GM18909 (cell line): ENCODE data around the gene UNC5A.

ENCODE experiments used
- ATAC-seq: cut with Tn5 transposase; IDR thresholded peaks from one replicate; pipeline ENCODE4 v1.9.1; 2021; ENCODE audit warnings: mild to moderate bottlenecking; ENCODE audit not compliant: unreplicated experiment, poor library complexity

Gene UNC5A

DNA sequence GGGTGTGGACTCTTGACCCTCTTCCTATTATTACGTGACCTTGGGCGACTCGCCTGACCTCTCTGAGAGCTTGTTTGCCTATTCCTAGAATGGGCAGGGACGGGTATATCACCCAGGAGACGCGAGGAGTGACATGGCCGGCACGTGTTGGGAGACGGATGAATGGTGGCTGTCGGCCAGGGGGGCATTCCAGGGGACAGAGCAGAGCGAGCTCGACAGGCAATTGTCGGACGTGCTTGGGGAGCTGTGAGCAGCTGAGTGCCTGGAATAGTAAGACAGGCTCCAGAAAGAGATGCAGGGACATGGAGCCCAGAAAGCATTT lies 29.3 kb upstream of the UNC5A start:
- ATAC-seq = no peak

DNA sequence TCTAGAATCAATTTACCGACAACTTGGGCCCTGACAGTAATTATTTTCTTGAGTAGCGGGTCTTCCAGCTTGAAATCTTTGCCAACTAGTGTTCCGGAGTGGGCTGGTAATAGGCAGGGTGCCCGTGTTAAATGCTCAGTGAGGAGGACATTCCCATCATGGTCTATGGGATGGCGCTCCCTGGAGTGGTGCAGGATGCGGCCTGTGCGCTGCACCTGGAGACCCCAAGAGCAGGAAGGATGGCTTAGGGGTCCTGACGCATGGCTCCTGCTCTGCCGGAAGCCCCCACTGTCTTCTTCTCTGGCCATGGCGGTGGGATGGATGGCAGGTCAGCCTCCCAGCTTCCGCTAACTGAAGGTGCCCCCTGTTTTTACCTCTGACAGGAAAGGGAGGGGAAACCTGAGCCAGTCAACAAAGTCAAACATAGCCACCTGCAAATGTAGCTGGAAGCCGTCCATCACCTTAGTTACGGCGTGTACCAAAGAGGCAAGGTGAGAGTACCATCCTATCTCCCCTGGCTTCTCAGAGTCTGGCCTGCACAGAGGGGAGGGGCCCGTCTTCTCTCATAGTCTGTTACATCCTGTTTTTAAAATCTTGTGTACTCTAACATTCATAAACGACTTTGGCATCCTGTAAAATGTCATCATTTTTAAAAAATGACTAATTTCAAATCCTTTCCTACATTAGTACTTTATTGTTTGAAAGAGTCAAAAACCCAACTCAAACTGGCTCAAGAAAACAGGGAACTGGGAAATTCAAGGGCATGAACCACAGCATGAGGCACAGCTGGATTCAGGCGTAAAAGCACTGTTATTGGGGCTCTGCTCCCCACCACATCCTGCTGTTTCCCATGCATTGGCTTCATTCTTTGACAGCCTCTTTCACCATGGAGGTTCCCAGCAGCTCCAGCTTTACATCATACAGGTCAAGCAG lies 28.5 kb upstream of the UNC5A start:
- ATAC-seq = no peak

DNA sequence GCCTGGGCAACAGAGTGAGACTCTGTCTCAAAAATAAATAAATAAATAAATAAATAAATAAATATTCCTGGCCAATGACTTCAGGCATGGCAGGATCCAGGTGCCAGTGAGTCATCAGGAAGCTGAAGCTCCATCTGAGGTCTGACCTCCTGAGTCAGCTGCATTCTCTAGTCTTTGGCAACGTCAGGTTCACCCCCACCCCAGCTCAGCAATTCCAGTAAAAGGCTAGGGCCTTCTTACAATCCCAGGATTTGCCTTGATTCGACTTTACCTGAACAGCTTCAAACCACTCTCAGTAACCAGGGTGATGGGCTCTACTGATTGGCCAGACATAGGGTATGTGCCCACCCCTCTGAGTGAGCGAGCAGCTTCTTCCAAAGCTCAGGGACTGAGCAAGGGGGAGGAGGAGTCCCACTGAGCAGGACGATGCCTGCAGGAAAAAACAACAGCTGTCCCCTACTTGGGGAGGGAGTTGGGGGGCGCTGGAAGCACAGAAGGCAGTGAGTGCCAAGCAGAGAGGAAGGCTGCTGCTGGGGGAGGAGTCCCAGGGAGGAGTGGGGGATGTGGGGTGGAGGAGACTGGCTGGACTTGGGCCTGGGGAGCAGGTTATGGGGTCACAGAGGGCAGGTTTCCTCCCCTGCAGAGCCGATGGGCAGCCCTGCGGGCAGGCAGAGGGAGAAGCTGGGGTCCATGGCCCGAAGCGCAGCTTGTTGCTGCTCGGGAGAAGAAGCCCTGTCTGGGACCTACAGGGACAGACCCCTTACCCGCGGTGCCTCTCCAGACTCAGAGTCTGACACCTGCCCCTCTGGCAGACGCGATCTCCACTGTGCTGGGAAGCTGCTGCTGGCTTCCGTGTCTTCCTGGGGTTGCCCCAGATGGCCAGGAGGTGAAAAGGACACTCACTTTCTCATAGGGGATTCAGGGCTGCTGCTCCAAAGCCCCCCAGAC lies 25.9 kb upstream of the UNC5A start:
- ATAC-seq = no peak

DNA sequence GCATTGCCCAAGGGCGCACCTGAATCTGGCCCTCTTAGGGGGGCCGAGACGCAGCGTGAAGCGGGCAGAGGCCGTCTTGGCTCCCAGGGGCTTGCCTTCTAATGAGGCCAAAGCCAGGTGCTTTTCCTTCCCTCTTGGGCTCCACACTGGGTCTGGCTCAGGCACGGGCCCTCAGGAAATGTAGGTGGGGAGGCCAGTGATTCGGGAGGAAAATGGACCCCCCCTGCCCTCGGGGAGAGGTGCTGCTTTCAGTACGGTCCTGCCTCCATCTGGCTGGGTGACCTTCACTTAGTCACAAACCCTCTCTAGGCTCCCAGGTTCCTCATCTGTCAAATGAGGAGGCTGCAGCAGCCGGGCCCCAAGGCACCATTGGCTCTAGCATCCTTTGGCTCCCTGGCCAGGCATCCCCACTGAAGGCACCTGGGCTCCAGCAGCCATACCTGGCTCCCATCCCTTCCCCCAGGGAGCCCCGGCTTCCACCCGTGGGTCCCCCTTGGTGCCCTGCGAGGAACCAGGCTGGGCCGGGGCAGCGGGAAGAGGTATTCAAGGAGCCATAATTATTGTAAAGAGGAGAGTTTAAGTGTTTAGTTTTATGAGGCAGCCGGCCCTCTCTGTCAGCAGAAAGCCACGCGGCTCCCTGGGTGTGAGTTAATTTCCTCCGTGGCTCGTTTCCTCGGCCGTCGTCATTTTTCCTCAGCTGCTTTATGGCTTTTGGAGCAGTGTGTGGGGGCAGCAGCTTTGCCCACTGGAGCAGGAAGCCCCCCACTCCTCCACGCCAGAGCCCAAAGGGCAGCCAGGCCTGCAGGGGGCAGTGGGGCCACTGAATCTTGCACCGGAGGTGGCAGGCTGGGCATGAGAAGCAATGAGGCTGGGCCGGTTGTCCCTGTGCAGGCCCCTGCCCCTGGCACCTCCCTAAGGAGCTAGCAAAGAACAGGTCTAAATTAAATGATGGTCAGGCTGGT lies 24.9 kb upstream of the UNC5A start:
- no peak for ATAC-seq

DNA sequence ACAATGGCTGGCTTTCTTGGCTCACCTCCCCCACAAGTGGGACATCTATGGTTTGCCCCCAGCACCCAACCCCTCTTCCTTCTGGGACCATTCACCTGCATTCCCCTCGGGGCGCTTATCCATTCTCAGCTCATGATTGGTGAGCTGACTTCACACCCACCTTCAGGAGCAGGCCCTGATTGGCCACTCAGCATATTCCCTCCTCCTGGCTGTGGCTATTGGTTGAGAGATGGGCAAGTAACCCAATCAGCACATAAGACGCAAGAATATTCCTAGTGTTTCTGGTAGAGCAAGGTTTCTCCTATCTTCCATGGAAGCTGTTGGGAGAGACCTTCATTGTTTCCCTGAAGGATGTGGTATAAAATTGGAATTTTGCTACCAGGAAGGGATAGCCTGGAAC lies 22.7 kb upstream of the UNC5A start:
- ATAC-seq = no peak

DNA sequence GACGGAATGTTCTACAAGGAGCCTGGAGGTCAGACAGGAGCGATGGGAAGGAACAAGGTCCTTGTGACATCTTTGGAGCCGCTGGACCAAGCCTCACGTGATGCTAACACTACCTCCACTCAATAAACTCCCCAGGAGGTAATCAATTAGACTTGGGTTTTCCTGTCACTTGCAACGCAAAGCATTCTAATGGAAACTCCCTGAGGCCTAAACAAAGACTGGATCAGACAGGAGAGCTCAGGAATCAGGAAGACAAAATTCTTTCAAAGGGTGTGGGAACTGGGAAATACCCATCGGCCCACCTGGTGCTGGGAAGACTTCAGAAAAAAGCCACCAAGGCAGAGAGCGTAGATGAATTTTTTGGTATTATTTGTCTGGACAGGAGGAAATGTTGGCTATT lies 22.3 kb upstream of the UNC5A start:
- no peak for ATAC-seq

DNA sequence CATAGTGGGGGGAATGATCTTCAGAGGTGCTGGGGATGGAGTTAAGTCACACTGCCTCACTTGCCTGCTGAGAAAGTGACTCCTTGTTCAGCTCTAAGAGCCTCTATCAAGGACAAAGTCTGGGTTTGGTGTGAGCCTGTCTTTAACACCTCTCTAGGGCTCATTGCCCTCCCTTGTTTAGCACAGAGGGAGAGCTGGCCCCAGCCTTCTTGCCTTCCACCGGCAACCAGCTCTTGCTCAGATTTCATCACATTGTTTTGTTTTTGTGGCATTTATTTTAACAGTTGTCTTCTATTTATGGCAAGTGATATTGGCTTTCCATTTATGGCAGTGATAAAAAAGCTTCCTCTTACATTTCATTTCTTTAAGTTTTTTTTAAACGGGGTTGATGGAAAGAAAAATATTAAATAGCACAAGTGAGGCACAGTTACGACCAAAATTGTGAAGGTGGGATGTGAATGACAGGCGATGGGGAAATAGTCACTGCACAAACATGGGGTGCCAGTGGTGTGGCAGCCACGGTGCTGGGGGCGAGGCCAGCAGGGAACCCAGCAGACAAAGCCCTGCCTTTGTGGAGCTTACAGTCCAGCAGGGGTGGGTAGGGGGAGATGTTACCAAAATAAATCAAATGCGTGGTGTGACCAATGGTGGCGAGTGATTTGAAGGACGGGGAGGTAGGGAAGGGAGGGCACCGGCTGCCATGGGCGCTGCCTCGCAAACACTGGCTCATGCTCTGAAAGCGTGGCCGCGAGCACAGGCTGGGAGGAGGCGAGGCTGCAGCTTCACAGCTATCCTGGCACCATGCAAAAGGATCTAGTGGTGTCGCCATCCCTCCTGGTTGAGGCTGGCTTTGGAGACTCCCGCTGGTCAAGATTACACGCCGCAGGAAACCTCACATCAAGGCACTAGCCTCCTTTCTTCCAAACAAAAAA lies 21.2 kb upstream of the UNC5A start:
- no peak for ATAC-seq

DNA sequence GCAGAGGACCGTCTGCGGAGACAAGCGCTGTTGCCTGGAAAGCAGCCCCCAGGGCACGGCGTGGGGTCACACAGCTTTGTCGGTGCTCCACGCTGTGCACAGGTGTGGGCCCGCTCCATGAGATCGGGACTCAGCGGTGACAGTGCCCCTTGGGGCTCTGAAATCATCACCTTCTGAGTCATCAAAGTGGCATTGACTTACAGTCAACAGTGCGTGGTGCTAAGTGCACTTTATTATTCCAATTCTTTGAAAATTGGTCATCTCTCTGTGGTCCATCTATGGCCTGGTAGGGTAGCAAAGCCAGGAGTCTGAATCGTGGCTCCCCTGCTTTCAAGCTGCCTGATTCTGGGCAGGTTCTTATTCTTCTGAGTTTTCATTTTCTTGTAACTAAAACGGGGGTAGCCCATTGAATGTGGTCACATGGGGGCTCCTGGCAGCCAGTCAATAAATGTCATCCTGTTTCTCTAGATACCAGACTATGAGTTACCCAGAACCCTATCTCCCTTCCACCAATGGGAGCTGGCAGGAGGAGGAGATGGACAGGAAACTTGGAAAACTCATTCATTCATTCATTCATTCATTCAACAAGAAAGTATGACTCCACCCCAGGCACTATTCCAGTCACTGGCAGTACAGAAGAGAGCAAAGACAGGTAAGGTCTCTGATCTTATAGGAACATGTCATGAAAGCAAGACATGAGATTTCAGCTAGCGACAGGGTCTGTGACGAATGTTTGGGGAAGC lies 20.3 kb upstream of the UNC5A start:
- no peak for ATAC-seq

DNA sequence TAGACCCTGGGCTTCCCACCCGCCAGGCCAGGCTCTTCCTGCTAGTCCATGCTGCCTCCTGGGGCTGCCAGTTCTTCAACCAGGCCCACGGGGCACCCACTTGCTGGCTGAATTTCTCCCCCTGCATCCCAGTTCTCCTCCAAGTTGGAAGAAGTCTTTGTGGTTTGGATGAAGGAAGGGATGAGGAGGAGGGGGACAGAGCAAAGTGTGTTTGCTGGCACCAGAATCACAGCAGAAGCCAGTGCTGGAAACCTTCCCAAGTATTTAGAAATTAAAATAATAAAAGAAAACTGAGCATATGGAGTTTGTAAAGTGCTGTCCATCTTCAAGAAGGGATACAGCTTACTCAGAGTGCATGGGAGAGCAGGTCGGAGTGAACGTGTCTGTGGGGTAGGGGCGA lies 19.4 kb upstream of the UNC5A start:
- no peak for ATAC-seq

DNA sequence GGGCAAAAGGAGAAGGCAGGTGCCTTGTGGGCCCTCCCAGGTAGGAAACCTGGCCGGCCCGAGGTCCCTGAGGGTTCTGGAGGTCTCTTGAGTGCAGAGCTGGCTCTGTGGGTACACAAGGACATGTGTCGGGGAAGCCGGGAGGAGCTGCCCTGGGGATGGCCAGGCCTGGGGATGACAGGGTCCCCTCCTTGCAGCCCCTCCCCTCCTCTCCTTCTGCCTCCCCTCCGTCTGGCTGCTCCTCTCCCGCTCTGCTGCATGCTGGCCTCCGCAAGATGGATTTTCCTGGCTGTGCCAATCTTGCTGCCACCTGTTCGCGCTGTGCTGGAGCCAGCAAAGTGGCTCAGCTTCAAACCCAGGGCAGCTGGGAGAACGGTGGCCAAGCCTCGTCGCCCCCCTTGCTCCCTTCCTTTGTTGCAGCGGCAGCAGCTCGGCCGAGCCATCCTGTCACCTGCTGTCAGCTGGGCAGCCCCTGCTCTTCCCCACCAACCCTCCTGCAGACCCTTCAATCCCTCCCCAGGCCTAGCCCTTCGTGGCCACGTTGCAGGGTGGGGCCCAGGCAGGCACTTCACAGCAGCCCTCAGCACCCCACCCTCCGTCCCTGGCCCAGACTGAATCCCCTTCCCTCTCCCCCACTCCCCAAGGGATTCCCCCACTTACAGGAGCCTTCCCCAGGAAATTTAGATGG lies 17.6 kb upstream of the UNC5A start:
- no peak for ATAC-seq

DNA sequence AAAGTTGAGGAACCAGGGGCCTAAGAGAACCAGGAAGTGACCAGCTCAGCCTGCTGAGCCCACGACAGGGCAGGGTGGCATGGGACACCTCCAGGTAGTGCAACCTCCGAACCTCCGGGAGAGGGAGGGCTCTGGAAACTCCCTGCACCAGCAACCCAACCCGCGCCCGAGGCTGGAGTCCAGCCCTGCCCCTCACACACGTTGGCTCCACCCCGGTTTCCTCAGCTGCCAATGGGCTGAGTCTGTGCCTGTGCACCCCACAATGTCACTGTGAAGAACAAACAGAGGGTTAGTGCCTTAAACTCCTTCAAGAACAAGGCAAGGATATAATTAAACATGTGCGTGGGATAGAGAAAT lies 17.0 kb upstream of the UNC5A start:
- ATAC-seq = no peak

DNA sequence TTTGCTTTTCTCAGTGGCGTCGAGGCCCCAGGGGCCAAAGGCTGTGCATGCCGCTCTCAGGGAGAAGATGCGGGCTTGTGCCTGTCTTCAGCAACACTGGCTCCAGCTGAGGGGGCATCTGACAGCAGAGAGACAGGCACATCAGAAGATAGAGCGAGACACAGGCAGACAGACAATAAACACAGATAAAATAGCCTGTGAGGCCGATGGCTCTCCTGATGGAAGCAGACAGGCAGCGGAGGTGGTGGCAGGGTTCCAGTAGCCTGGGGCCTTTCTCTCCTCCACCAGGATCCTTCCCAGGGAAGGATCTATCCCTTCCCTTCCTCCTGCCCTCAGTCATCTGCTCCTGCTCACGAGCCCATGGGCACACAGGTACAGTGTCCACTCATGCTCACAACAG lies 16.6 kb upstream of the UNC5A start:
- ATAC-seq = no peak

DNA sequence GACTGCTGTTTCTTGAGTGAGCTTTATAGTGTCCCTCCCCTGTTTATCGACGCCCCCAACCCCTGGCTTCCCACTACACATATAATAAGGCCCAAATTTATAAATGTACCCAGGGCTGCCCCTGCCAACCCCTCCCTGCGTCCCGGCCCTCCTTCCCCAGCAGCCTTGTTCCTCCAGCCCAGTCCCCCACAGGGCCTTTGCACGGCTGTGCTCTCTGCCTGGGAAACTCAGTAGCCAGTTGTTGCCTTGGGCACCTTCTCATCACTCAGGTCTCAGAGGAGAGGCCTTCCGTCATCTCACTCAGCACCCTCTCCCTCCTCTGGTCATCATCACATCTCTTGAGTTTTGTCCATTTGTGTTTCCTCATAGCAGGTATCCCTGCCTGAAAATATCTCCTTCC lies 15.8 kb upstream of the UNC5A start:
- ATAC-seq = no peak

DNA sequence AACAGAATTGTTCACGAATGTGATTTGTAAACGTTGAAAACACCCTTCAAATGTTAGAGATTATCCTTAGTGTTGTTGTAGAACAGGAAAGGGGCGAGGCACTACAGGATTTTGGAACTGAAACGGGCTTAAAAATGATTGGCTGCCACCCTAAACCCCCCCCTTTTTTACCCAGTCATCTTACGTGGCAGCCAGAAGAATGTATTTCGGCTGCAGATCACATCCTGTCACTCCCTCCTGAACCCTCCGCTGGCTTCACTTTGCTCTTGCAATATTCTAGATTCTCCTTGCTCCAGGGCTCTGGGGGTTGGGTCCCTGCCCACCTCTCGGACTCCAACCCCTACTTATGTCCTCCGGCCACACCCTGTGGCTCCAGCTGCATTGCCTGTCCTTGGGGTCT lies 13.9 kb upstream of the UNC5A start:
- no peak for ATAC-seq

DNA sequence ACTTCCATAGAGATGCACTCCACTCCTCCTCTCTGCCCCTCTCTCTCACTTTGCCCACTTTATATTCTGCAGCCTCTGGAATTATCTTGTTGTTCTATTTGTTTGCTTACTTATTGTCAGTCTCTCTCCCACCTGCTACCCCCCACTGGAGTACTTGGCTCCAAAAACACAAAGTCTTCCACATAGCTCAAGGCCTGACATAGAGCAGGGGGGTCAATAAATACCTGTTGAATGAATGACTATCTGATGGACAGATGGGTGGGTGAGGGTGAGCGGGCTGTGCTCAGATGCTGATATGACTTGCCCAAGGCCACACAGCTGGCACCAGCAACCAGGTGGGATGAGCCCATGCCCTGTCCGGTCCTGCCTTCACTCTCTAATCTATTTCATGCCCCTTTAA lies 13.4 kb upstream of the UNC5A start:
- ATAC-seq = no peak

DNA sequence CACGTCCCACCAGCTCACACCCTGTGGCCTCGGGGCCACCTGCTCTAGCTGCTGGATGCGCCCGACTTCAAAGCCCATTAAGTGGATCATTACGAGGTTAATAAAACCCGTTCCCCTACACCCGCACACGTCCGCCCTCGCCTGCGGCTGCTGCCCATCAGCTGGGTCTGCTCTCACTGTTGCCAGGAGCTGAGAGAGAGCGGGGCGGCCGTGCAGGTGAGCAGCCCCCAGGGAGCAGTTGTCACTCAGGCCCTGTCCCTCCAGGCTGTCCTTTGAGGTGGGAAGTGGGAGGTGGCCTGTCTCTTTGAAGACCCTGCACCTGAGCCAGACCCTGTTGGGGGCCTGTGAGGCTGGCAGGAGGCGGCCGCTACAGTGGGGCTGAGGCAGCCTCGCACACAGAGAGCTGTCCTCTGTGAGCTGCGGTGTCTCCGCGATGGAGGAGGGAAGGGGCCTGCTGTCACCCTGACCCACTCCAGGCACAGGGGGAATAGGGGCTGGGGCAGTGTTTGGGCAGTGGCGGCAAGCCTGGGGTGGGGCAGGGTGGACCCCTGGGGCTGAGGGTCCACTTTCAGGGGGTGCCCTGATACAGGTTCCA lies 12.8 kb upstream of the UNC5A start:
- no peak for ATAC-seq

DNA sequence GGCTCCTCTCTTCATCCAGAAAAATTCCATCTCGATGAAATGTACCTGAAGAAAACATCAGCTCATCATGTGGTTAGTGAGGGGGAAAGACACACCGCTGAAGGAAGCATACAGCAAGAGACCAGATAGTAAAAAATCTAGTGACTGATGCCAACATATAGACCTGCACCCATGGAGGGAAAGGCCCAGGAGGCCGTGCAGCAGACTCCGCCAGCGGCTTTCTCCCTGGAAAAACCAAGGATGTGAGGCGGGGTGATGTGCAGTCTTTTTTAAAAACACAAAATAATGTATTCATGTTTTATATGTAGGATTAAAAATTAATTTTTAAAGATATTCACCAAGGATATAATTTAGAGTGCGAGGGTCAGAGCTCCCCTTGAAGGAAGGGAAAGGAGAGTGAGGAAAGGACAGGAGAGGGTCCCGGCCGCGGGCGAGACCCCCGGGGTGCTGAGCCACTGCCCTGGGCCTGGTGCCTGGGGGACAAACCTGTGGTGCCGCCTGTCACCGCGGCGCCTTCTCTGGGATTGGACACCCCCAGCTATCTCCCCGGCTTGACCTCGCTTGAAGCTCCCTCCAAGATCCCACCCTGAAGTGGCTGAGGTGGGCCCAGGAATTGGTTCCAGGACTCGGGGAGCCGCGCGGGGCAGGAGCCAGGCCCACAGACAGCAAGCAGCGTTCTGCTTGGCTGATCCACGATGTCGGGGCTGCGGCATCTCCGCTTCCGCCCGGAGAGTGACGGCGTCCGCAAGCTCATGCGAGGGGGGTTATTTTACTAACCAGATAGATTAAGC lies 12.1 kb upstream of the UNC5A start:
- ATAC-seq = no peak
